Mesenchymal stem cell (in vitro differentiated cells and primary cell): ENCODE data around the gene SLC6A5.

Experiments
- DNase-seq: peaks from one replicate; pipeline ENCODE4 v3.0.0-alpha.2; 2013
- H2AFZ ChIP-seq: one replicate; pipeline ENCODE4 v1.6.1; 2013; ENCODE audit warnings: low read depth, mild to moderate bottlenecking, control low read depth, inconsistent platforms, low read length, moderate library complexity
- H2AK5ac ChIP-seq: 2 replicates; pipeline ENCODE4 v1.6.1; 2013; ENCODE audit warnings: low read length, moderate library complexity, mild to moderate bottlenecking, inconsistent platforms; ENCODE audit not compliant: severe bottlenecking
- H2BK120ac ChIP-seq: one replicate; pipeline ENCODE4 v1.6.1; 2013; ENCODE audit warnings: low read depth, mild to moderate bottlenecking, inconsistent platforms, low read length, moderate library complexity
- H2BK12ac ChIP-seq, 2 experiments: one replicate each; pipeline ENCODE4 v1.6.1; 2013; ENCODE audit warnings: inconsistent platforms in 2 of 2, low read length in 2 of 2, mild to moderate bottlenecking in 2 of 2, moderate library complexity in 2 of 2, control low read depth in 1 of 2
- H2BK15ac ChIP-seq: one replicate; pipeline ENCODE4 v1.6.1; 2013; ENCODE audit warnings: mild to moderate bottlenecking, low read depth, inconsistent platforms; ENCODE audit not compliant: poor library complexity, severe bottlenecking
- H2BK5ac ChIP-seq: 2 replicates; pipeline ENCODE4 v1.6.1; 2013; ENCODE audit warnings: low read depth, mild to moderate bottlenecking, low read length, control low read depth, inconsistent platforms; ENCODE audit not compliant: poor library complexity, severe bottlenecking
- H3K14ac ChIP-seq, 2 experiments: one replicate each; pipeline ENCODE4 v1.6.1; 2013; ENCODE audit warnings: inconsistent platforms in 2 of 2, low read length in 2 of 2, control low read depth in 1 of 2, mild to moderate bottlenecking in 1 of 2, moderate library complexity in 1 of 2
- H3K18ac ChIP-seq, 2 experiments: one replicate each; pipeline ENCODE4 v1.6.1; 2013; ENCODE audit warnings: inconsistent platforms in 2 of 2, low read length in 2 of 2, control low read depth in 1 of 2, low read depth in 1 of 2, mild to moderate bottlenecking in 1 of 2
- H3K23ac ChIP-seq, 2 experiments: one replicate each; pipeline ENCODE4 v1.6.1; 2013; ENCODE audit warnings: inconsistent platforms in 2 of 2, low read length in 2 of 2, mild to moderate bottlenecking in 2 of 2, moderate library complexity in 2 of 2, control low read depth in 1 of 2
- H3K27ac ChIP-seq: 2 replicates; pipeline ENCODE4 v1.5.1; 2013; ENCODE audit warnings: mild to moderate bottlenecking, moderate library complexity, low read length, control low read depth, inconsistent platforms; ENCODE audit not compliant: poor library complexity, severe bottlenecking
- H3K27me3 ChIP-seq, 2 experiments: 2 replicates each; pipeline versions ENCODE4 v1.6.1 to v1.7.0; 2013; ENCODE audit warnings: low read length in 2 of 2, mild to moderate bottlenecking in 2 of 2, moderate library complexity in 2 of 2, control low read depth in 1 of 2, inconsistent platforms in 1 of 2; ENCODE audit not compliant: control insufficient read depth in 1 of 2, insufficient read depth in 1 of 2
- H3K36me3 ChIP-seq, 2 experiments: 2 replicates each; pipeline versions ENCODE4 v1.6.1 to v1.7.0; 2013; ENCODE audit warnings: low read length in 2 of 2, control low read depth in 1 of 2, inconsistent platforms in 1 of 2, low read depth in 1 of 2, mild to moderate bottlenecking in 1 of 2; ENCODE audit not compliant: insufficient read depth in 2 of 2, control insufficient read depth in 1 of 2
- H3K4ac ChIP-seq, 2 experiments: one replicate each; pipeline ENCODE4 v1.6.1; 2013; ENCODE audit warnings: inconsistent platforms in 2 of 2, low read length in 2 of 2, mild to moderate bottlenecking in 2 of 2, moderate library complexity in 2 of 2, control low read depth in 1 of 2, low read depth in 1 of 2
- H3K4me1 ChIP-seq: 2 replicates; pipeline ENCODE4 v1.6.1; 2013; ENCODE audit warnings: low read depth, low read length, control low read depth; ENCODE audit not compliant: control insufficient read depth, insufficient read depth
- H3K4me2 ChIP-seq: 2 replicates; pipeline ENCODE4 v1.6.1; 2013; ENCODE audit warnings: low read length, mild to moderate bottlenecking, inconsistent platforms; ENCODE audit not compliant: poor library complexity, severe bottlenecking
- H3K4me3 ChIP-seq, 2 experiments: 2 replicates each; pipeline versions ENCODE4 v1.5.1 to v1.7.0; 2013; ENCODE audit warnings: low read length in 2 of 2, mild to moderate bottlenecking in 2 of 2, control low read depth in 1 of 2, low read depth in 1 of 2; ENCODE audit not compliant: insufficient read depth in 1 of 2
- H3K79me1 ChIP-seq: replicated peaks from 2 replicates; pipeline ENCODE4 v1.6.1; 2013; ENCODE audit warnings: mild to moderate bottlenecking, control low read depth, low read length, inconsistent platforms; ENCODE audit not compliant: poor library complexity, severe bottlenecking
- H3K9ac ChIP-seq: 2 replicates; pipeline ENCODE4 v1.7.0; 2013; ENCODE audit warnings: mild to moderate bottlenecking, low read length, moderate library complexity
- H3K9me3 ChIP-seq: 2 replicates; pipeline ENCODE4 v1.7.0; 2013; ENCODE audit warnings: mild to moderate bottlenecking, low read length; ENCODE audit not compliant: control insufficient read depth
- H4K8ac ChIP-seq: one replicate; pipeline ENCODE4 v1.6.1; 2013; ENCODE audit warnings: inconsistent platforms, mild to moderate bottlenecking, low read length, moderate library complexity
- H4K91ac ChIP-seq: one replicate; pipeline ENCODE4 v1.6.1; 2013; ENCODE audit warnings: mild to moderate bottlenecking, low read length, inconsistent platforms
- WGBS: methylation state at CpG from one replicate; pipeline ENCODE4 v1.1.7; 2013; ENCODE audit warnings: mixed read lengths; 5-methylcytosine and 5-hydroxymethylcytosine counted together

SLC6A5 gene

GRCh38 chr11:20600551-20600950 lies 1.1 kb downstream of the SLC6A5 start:
- Histone ChIP-seq H3K27me3 (peaks cover 74 to 98% of the 10 kb centered on the region in 2 experiments), H3K4me1 (peaks cover 8% of the 10 kb centered on the region), H3K27ac (no peak overlapping the region), H3K79me1 (no peaks in the 10 kb centered on the region), H3K9me3 (no peaks in the 10 kb centered on the region), H3K36me3 (no peaks in the 10 kb centered on the region), H3K9ac (no peak overlapping the region), H2AK5ac (no peak overlapping the region), H2BK5ac (no peak overlapping the region), H2BK15ac (no peak overlapping the region), H4K91ac (no peak overlapping the region), H3K18ac (no peak overlapping the region), H2BK12ac (no peak overlapping the region), H4K8ac (no peak overlapping the region), H3K4me3 (no peak overlapping the region), H3K4ac (no peak overlapping the region), H3K4me2 (no peak overlapping the region), H2AFZ (no peak overlapping the region), H3K23ac (no peak overlapping the region), H2BK120ac (no peak overlapping the region), H3K14ac (no peak overlapping the region)
- 70% methylated on average over 6 of the region's 7 CpGs for WGBS
- DNase-seq = no peak

DNA sequence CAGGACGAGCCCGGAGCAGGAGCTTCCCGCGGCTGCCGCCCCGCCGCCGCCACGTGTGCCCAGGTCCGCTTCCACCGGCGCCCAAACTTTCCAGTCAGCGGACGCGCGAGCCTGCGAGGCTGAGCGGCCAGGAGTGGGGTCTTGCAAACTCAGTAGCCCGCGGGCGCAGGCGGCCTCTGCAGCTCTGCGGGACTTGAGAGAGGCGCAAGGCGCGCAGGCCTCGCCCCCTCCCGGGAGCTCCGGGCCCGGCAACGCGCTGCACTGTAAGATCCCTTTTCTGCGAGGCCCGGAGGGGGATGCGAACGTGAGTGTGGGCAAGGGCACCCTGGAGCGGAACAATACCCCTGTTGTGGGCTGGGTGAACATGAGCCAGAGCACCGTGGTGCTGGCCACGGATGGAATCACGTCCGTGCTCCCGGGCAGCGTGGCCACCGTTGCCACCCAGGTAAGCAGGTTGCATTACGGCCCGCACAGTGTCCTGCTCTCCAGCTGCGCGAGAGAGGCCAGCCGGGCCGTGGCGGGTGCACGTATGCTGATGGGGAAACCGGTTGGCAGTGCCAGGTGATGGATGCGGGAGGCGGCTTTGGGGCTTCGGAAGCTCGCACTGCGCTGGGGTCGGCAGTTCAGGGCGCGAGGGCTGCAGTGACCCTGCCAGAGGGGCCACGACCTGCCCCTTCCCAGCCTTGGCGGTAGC lies 2.0 kb downstream of the SLC6A5 start:
- Histone ChIP-seq H2BK120ac (no peak overlapping the region), H3K4me3 (no peak overlapping the region), H3K79me1 (no peaks in the 10 kb centered on the region), H2BK12ac (no peak overlapping the region), H3K9ac (no peak overlapping the region), H2BK15ac (no peak overlapping the region), H2BK5ac (no peak overlapping the region), H3K14ac (no peak overlapping the region), H2AK5ac (no peak overlapping the region), H3K4me1 (peaks cover 8% of the 10 kb centered on the region), H4K8ac (no peak overlapping the region), H4K91ac (no peak overlapping the region), H3K4ac (no peak overlapping the region), H3K27ac (no peak overlapping the region), H3K36me3 (no peaks in the 10 kb centered on the region), H3K18ac (no peak overlapping the region), H3K9me3 (no peaks in the 10 kb centered on the region), H3K23ac (no peak overlapping the region), H2AFZ (no peak overlapping the region), H3K4me2 (no peak overlapping the region), H3K27me3 (peaks cover 71 to 98% of the 10 kb centered on the region in 2 experiments)
- DNase-seq = no peak
- WGBS = 19% methylated on average over 61 of the region's 63 CpGs

DNA sequence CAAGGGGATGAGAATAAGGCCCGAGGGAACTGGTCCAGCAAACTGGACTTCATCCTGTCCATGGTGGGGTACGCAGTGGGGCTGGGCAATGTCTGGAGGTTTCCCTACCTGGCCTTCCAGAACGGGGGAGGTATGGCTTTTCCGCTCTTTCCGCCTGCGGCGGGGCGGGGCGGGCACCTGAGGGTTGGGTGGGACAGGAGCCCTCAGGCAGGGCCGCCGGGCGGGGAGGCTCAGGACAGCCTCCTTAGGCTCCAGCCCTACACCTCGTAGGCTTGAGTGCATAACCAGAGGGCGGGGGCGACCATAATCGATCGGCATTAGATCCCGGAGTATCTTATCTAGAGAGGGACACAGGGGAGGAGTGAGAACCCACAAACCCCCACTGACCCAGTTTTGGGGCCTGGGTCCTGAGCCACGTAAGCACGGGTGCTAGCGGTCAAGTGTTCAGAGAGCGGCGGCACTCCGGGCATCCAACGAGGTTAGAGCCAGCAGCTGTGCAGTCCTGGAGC lies 4.9 kb downstream of the SLC6A5 start:
- no peak overlapping the region for H3K18ac ChIP-seq
- no peak overlapping the region for H2BK120ac ChIP-seq
- H3K4me1 ChIP-seq = peaks cover 2% of the 10 kb centered on the region
- no peak overlapping the region for H2BK5ac ChIP-seq
- H3K23ac ChIP-seq = no peak overlapping the region
- no peaks in the 10 kb centered on the region for H3K36me3 ChIP-seq
- H3K27ac ChIP-seq = no peak overlapping the region
- H3K27me3 ChIP-seq = peaks cover 45 to 96% of the 10 kb centered on the region in 2 experiments
- WGBS = 87% methylated on average over 14 of the region's 25 CpGs
- no peak overlapping the region for H4K91ac ChIP-seq
- no peak overlapping the region for H3K4ac ChIP-seq
- no peak overlapping the region for H2AK5ac ChIP-seq
- H3K4me3 ChIP-seq = no peak overlapping the region
- H2BK12ac ChIP-seq = no peak overlapping the region
- no peak overlapping the region for H3K14ac ChIP-seq
- H3K9ac ChIP-seq = no peak overlapping the region
- DNase-seq = no peak
- H3K9me3 ChIP-seq = no peaks in the 10 kb centered on the region
- no peak overlapping the region for H2AFZ ChIP-seq
- H2BK15ac ChIP-seq = no peak overlapping the region
- no peak overlapping the region for H3K4me2 ChIP-seq
- H3K79me1 ChIP-seq = no peaks in the 10 kb centered on the region
- H4K8ac ChIP-seq = no peak overlapping the region

DNA sequence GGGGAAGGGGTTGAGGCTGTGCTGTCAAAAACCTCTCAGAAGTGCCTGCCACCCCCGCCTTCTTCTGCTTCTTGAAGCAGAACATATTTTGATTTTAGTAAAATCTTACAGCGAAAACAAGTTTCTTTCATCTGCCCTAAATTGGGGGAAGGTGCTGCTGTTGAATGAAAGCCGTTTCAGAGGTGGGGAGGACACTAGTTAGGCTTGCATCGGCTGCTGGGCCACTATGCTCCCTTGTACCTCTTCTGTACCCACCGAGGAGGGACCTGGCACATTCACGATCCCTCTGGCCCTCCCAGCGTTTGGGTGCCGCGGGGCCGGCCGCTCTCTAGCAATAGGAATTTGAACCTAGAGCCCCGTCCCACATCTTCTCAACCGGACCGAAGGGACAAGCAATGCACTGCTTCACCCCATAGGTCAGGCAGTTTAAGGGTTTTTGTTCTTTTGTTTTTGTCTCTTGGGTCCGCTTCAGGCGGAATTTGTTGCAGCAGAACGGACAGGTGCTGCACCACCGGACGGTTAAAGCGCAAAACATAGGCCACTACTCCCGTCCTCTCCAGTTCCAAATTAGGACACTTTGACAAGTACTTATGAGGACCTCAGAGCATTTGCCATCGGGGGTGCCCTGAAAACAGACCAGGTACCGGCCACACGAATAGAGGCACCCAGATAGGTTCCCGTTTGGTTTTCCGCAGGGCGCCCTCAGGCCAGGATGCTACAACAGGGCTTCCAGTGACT lies 5.6 kb downstream of the SLC6A5 start:
- Histone ChIP-seq H2AFZ (no peak overlapping the region), H3K4me1 (peaks cover 4% of the 10 kb centered on the region), H3K9ac (no peak overlapping the region), H3K4ac (no peak overlapping the region), H4K91ac (no peak overlapping the region), H2BK5ac (no peak overlapping the region), H3K79me1 (no peaks in the 10 kb centered on the region), H2BK15ac (no peak overlapping the region), H3K36me3 (no peaks in the 10 kb centered on the region), H3K18ac (no peak overlapping the region), H4K8ac (no peak overlapping the region), H3K9me3 (no peaks in the 10 kb centered on the region), H3K14ac (no peak overlapping the region), H3K4me2 (no peak overlapping the region), H3K4me3 (no peak overlapping the region), H3K23ac (no peak overlapping the region), H3K27me3 (peaks cover 38 to 93% of the 10 kb centered on the region in 2 experiments), H2BK120ac (no peak overlapping the region), H2AK5ac (no peak overlapping the region), H2BK12ac (no peak overlapping the region), H3K27ac (no peak overlapping the region)
- WGBS = 88% methylated on average over 26 of the region's 27 CpGs
- no peak for DNase-seq
